ENCODE data around the gene PTCSC3.

DNA sequence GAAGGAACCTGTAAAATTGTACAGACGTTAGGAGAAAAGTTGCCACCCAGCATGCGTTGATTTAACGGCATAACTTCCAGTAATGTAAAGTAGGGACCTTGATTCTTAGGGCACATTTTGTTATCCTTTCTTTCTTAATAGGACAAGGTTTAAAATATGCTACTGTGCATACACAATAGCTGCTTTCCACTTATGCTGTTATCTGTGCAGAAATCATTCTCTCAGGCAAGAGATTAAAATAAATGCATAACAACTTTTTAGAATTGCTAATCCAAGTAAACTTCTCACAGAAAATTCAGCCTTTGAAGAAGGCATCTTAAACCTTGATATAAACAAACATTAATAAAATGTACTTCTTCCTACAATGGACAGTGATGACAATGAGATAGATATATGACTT, 16.0 kb upstream of the PTCSC3 start:
- TF ChIP-seq EZH2 (IDR thresholded peaks at IDR 0.05; ENCODE audit: borderline replicate concordance, low read depth, low read length, poor library complexity, severe bottlenecking) = no peak
- TF ChIP-seq, protein P1, sequence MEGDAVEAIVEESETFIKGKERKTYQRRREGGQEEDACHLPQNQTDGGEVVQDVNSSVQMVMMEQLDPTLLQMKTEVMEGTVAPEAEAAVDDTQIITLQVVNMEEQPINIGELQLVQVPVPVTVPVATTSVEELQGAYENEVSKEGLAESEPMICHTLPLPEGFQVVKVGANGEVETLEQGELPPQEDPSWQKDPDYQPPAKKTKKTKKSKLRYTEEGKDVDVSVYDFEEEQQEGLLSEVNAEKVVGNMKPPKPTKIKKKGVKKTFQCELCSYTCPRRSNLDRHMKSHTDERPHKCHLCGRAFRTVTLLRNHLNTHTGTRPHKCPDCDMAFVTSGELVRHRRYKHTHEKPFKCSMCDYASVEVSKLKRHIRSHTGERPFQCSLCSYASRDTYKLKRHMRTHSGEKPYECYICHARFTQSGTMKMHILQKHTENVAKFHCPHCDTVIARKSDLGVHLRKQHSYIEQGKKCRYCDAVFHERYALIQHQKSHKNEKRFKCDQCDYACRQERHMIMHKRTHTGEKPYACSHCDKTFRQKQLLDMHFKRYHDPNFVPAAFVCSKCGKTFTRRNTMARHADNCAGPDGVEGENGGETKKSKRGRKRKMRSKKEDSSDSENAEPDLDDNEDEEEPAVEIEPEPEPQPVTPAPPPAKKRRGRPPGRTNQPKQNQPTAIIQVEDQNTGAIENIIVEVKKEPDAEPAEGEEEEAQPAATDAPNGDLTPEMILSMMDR (conservative IDR thresholded peaks at IDR 0.05; ENCODE audit: low read depth, low read length) = no peak

Data from A673 (cell line).